NAMALWA (cell line): Measurements from ENCODE around the gene CAB39L.

Experiments used
- DNase-seq: peaks from one replicate; pipeline ENCODE4 v3.0.0-alpha.2; 2015; ENCODE audit warnings: low spot score

The CAB39L gene

GRCh38 chr13:49287995-49288394 lies 155.9 kb downstream of the CAB39L start:
- DNase-seq, result no peak

DNA sequence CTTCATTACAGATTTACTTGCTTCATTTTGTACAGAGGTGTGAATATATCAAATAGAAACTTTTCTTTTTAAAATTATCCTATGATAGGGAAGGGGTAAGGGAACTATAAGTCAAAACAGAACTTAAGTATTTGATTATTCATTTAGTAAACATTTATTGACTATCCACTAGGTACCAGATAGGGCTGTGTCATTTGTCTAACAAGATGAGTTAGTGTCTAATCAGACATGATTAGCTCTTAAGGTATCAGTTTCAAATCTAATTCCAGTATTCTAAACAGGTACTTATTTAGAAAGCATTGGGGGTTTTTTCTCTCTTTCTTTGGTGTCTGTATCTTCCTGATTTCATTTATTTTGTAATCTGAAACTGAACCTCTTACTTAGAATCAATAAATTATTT lies 164.0 kb downstream of the CAB39L start:
- no peak for DNase-seq

GRCh38 chr13:49279112-49279511 lies 164.8 kb downstream of the CAB39L start:
- no peak for DNase-seq

DNA sequence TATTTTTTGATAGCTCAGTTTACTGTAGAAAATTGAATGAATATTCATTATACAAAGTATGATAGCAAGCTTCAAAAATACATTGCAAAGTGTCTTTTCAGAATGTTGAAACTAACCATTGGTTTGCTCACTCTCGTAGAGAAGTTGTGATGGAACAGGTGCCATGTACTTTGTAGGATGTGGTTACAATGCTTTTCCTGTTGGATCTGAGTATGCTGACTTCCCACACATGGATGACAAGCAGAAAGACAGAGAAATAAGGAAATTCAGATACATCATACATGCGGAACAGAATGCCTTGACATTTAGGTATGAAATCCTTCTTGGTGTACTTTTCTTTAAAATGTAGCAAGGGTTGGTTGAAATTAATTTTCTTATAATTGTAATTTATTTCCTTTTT lies 165.7 kb downstream of the CAB39L start:
- DNase-seq, result no peak

DNA sequence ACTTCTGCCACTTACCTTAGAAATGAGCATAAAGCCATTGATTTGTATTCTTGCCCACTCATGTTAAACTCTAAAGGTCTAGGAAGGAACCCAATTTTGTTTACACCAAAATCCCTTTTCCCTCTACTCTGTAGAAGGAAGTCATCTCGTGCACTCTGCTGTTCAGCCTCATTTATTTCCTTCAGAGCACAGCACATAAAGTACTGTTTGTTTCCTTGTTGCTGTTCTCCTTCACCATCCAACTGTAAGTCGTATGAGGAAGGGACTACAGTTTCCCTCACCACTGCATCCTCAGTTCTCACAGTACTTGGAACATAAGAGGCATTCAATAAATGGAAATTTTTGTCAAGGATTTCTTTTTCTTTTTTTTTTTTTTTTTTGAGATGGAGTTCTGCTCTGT lies 171.6 kb downstream of the CAB39L start:
- no peak for DNase-seq

DNA sequence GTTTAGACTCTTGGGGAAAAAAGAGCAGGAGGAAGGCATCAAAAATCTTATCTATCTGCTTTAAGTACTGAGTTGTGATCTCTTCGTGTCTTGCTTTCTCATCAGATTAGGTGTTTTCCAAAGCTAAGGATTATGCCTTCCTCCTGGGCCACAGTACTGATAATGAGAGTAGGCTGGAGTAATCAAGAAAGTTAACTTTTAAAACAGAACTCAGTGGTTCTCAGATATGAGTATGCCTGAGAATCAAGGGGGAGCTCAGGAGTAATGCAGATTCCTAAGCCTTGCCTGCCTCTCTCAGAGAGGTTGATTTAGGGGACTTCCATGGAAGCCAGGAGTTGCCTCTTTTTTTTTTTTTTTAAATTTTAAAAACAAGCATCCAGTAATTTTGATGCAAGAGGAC lies 172.6 kb downstream of the CAB39L start:
- no peak for DNase-seq

- DNase-seq, result no peak
Observed at GRCh38 chr13:49265822-49266221, 178.0 kb downstream of the CAB39L start.

GRCh38 chr13:49262634-49263033 lies 181.2 kb downstream of the CAB39L start:
- DNase-seq, result no peak

DNA sequence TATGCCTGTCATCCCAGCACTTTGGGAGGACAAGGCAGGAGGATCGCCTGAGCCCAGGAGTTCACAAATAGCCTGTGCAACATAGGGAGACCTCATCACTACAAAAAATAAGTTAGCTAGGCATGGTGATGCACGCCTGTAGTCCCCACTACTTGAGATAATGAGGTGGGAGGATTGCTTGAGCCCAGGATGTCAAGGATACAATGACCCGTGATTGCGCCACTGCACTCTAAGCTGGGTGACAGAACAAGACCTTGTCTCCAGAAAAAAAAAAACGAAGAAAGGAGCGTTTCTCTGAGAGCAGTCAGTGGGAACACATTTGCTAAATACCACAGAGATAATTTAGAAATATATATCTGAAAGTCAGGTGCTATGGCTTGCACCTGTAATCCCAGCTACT lies 184.3 kb downstream of the CAB39L start:
- DNase-seq, result no peak
